Measurements from ENCODE around the gene EXD3. TPM values are rescaled to one million over a fixed set of nuclear protein-coding genes. Genes with fewer than 3 reads are reported as not detected.

The EXD3 gene
- total RNA-seq, 1 experiment from 2014 or later, result 15.3 TPM

- no peak overlapping the region for H3K23ac ChIP-seq (ENCODE audit: insufficient read length, low read depth, low read length)
- H4K5ac ChIP-seq (ENCODE audit: insufficient read length, low read depth, low read length), result no peak overlapping the region
- no peak overlapping the region for H3K4me2 ChIP-seq (ENCODE audit: insufficient read depth, insufficient read length, low read length)
- no peak overlapping the region for H4K91ac ChIP-seq (ENCODE audit: insufficient read length, low read depth, low read length)
- DNase-seq, result no peak
- no peak overlapping the region for H2BK15ac ChIP-seq (ENCODE audit: low read depth, low read length)
- no peak overlapping the region for H3K27ac ChIP-seq (ENCODE audit: insufficient read length, low read depth, low read length)
- no peak overlapping the region for H2BK20ac ChIP-seq (ENCODE audit: low read depth, low read length, poor library complexity, severe bottlenecking)
- no peaks in the 10 kb centered on the region for H3K4me1 ChIP-seq (ENCODE audit: insufficient read depth, low read length)
- no peak overlapping the region for H2AFZ ChIP-seq (ENCODE audit: low read length)
- no peak overlapping the region for H3T11ph ChIP-seq (ENCODE audit: low read length)
- H3K9ac ChIP-seq (ENCODE audit: extremely low read depth, insufficient read length, low read length), result no peak overlapping the region
- Mint-ChIP-seq H3K36me3 (ENCODE audit: insufficient read depth in 1 of 3, low read depth in 3 of 3) (peaks cover 0 to 24% (median 15%) of the 10 kb centered on the region in 3 experiments; a peak in 5 of 7 replicates), H3K4me1 (peaks cover 5 to 16% of the 10 kb centered on the region in 2 experiments; a peak in 3 of 4 replicates), H3K27ac (no peak overlapping the region), H3K9me3 (no peaks in the 10 kb centered on the region), H3K4me3 (no peak overlapping the region), H3K27me3 (ENCODE audit: low read depth) (peaks cover 7% of the 10 kb centered on the region)
- H4K8ac ChIP-seq (replicated peaks; ENCODE audit: insufficient read length, low read depth, low read length), result no peak overlapping the region
- no peak overlapping the region for H3K18ac ChIP-seq (ENCODE audit: insufficient read length, low read depth, low read length)
- peaks cover 3% of the 10 kb centered on the region for H4K20me1 ChIP-seq (ENCODE audit: control insufficient read depth, insufficient read depth, insufficient read length)
- no peaks in the 10 kb centered on the region for H3K9me3 ChIP-seq (ENCODE audit: control insufficient read depth, low read depth, low read length)
- no peak overlapping the region for H3K14ac ChIP-seq (ENCODE audit: insufficient read depth, low read length)
- H3K4ac ChIP-seq (ENCODE audit: low read depth, low read length), result no peak overlapping the region
- no peak overlapping the region for H2BK12ac ChIP-seq (ENCODE audit: insufficient read length, low read depth, low read length)
- no peak overlapping the region for H2AK5ac ChIP-seq (ENCODE audit: insufficient read length, low read length)
- H3K79me2 ChIP-seq (ENCODE audit: insufficient read depth, low read length), result no peaks in the 10 kb centered on the region
- no peak for TF ChIP-seq CTCF (conservative IDR thresholded peaks at IDR 0.05)
- H3K23me2 ChIP-seq (ENCODE audit: insufficient read length, low read depth, low read length, poor library complexity, severe bottlenecking), result peaks cover 4% of the 10 kb centered on the region
- H2BK5ac ChIP-seq (ENCODE audit: insufficient read length, low read length), result no peak overlapping the region
- H3K56ac ChIP-seq (ENCODE audit: insufficient read length, low read depth, low read length), result no peak overlapping the region
- WGBS (ENCODE audit: extremely low coverage, insufficient read length, low lambda C conversion rate), result no CpG with 5 or more reads among the region's 18 CpGs
- H2BK120ac ChIP-seq (ENCODE audit: low read depth, low read length, poor library complexity, severe bottlenecking), result no peak overlapping the region
- no peaks in the 10 kb centered on the region for H3K27me3 ChIP-seq (ENCODE audit: insufficient read depth, low read length)
- H3K79me1 ChIP-seq (ENCODE audit: insufficient read depth, low read depth, low read length, poor library complexity, severe bottlenecking), result no peaks in the 10 kb centered on the region
Observed at GRCh38 chr9:137455359-137455991, 32.5 kb upstream of the EXD3 start.
